ENCODE data around the gene JOSD1.

DNA sequence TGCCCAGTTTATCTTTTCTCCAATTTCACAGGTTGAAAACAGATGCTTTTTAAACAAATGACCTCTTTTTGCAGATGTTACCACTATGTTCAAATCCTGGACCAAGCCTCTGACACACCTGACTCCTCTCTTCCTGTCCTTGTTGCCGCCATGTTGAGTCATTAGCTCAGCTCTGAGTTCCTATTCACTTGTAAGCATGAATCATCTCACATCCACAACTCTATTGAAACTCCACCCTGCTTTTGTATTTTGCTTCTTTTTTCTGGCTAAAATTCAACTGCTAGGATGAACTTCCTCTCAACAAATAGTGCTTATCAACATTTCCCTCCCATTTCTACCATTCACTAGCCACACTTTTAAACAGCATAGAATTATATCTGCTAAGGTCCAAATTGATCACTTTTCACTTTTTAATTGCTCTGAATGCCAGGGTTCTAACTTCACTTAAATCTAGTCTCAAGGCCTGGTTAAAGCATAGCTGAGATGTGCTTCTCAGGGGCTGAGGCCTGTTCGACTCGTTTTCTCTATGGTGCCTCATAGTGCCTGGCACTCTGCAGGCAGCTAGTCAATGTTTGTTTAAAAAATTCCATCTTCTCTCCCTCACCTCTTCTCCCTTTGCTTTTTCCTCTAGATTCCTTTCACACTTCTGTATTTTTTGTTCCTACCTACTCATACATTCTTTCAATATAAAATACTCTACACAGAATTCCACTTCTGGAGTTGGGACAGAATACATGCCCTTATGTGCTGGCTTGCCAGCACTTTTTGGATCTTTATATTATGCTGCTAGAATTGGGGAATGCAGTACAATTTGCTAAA, 3.9 kb downstream of the JOSD1 start:
- TF ChIP-seq EZH2 (IDR thresholded peaks at IDR 0.05; ENCODE audit: borderline replicate concordance, insufficient read depth, low read depth, low read length, poor library complexity, severe bottlenecking) = no peak
- TF ChIP-seq, protein P1, sequence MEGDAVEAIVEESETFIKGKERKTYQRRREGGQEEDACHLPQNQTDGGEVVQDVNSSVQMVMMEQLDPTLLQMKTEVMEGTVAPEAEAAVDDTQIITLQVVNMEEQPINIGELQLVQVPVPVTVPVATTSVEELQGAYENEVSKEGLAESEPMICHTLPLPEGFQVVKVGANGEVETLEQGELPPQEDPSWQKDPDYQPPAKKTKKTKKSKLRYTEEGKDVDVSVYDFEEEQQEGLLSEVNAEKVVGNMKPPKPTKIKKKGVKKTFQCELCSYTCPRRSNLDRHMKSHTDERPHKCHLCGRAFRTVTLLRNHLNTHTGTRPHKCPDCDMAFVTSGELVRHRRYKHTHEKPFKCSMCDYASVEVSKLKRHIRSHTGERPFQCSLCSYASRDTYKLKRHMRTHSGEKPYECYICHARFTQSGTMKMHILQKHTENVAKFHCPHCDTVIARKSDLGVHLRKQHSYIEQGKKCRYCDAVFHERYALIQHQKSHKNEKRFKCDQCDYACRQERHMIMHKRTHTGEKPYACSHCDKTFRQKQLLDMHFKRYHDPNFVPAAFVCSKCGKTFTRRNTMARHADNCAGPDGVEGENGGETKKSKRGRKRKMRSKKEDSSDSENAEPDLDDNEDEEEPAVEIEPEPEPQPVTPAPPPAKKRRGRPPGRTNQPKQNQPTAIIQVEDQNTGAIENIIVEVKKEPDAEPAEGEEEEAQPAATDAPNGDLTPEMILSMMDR (IDR thresholded peaks at IDR 0.05) = no peak
